Measurements from ENCODE around the gene ZSCAN18.
A peak's percentile ranks its signal among the peaks of the same experiment; 100 is the strongest.

ZSCAN18 gene

GRCh38 chr19:58060231-58060630 is 37.8 kb downstream of the ZSCAN18 start:
- Histone ChIP-seq H3K27me3 (replicated peaks) (no peaks in the 10 kb centered on the region), H3K4me3 (ENCODE audit: low read depth, low read length) (no peak overlapping the region), H3K27ac (no peak overlapping the region), H3K36me3 (replicated peaks) (no peaks in the 10 kb centered on the region)
- no peak for TF ChIP-seq CTCF (IDR thresholded peaks at IDR 0.05; ENCODE audit: low read depth, low read length, missing control alignments)
- in situ Hi-C loops (cut with HindIII; ENCODE audit: low pct_ligation_motif_present, low sequenced_read_pairs), result no loop called here
- DNase-seq, result no peak

- Histone ChIP-seq H3K27me3 (replicated peaks) (no peaks in the 10 kb centered on the region), H3K36me3 (replicated peaks) (no peaks in the 10 kb centered on the region), H3K4me3 (ENCODE audit: low read depth, low read length) (peak overlapping the region; percentile 52), H3K27ac (no peak overlapping the region)
- no peak for DNase-seq
- in situ Hi-C loops (cut with HindIII; ENCODE audit: low pct_ligation_motif_present, low sequenced_read_pairs), result no loop called here
- no peak for TF ChIP-seq CTCF (IDR thresholded peaks at IDR 0.05; ENCODE audit: low read depth, low read length, missing control alignments)
Observed at GRCh38 chr19:58059671-58060078, 38.4 kb downstream of the ZSCAN18 start.

GRCh38 chr19:58059003-58059670 is 38.9 kb downstream of the ZSCAN18 start, which contains the start of gene ZNF135:
ZNF135 (plus strand) TSS chr19:58059282; CDS start chr19:58060003, 721 bp downstream.
- in situ Hi-C loops (cut with HindIII; ENCODE audit: low pct_ligation_motif_present, low sequenced_read_pairs), result no loop called here
- H3K27me3 ChIP-seq (replicated peaks), result no peaks in the 10 kb centered on the region
- peak within 1 kb of the TSS; percentile 52 for H3K4me3 ChIP-seq (ENCODE audit: low read depth, low read length)
- peak within 1 kb of the TSS; percentile 34 for H3K27ac ChIP-seq
- DNase-seq, result peak; percentile 68
- H3K36me3 ChIP-seq (replicated peaks), result no peaks in the 10 kb centered on the region
- no peak for TF ChIP-seq CTCF (IDR thresholded peaks at IDR 0.05; ENCODE audit: low read depth, low read length, missing control alignments)

GRCh38 chr19:58058467-58058866 is 39.6 kb downstream of the ZSCAN18 start:
- in situ Hi-C loops (cut with HindIII; ENCODE audit: low pct_ligation_motif_present, low sequenced_read_pairs), result no loop called here
- Histone ChIP-seq H3K36me3 (replicated peaks) (no peaks in the 10 kb centered on the region), H3K4me3 (ENCODE audit: low read depth, low read length) (peak overlapping the region; percentile 52), H3K27ac (no peak overlapping the region), H3K27me3 (replicated peaks) (no peaks in the 10 kb centered on the region)
- no peak for TF ChIP-seq CTCF (IDR thresholded peaks at IDR 0.05; ENCODE audit: low read depth, low read length, missing control alignments)
- no peak for DNase-seq

- TF ChIP-seq CTCF (IDR thresholded peaks at IDR 0.05; ENCODE audit: low read depth, low read length, missing control alignments), result no peak
- no peaks in the 10 kb centered on the region for H3K36me3 ChIP-seq (replicated peaks)
- no peak overlapping the region for H3K4me3 ChIP-seq (ENCODE audit: low read depth, low read length)
- H3K27me3 ChIP-seq (replicated peaks), result no peaks in the 10 kb centered on the region
- in situ Hi-C loops (cut with HindIII; ENCODE audit: low pct_ligation_motif_present, low sequenced_read_pairs), result no loop called here
- DNase-seq, result no peak
- no peak overlapping the region for H3K27ac ChIP-seq
Observed at GRCh38 chr19:58056861-58057260, 41.2 kb downstream of the ZSCAN18 start.

GRCh38 chr19:58056261-58056660 is 41.8 kb downstream of the ZSCAN18 start:
- no peak for DNase-seq
- H3K27ac ChIP-seq, result no peak overlapping the region
- no peak overlapping the region for H3K4me3 ChIP-seq (ENCODE audit: low read depth, low read length)
- TF ChIP-seq CTCF (IDR thresholded peaks at IDR 0.05; ENCODE audit: low read depth, low read length, missing control alignments), result no peak
- H3K36me3 ChIP-seq (replicated peaks), result no peaks in the 10 kb centered on the region
- no peaks in the 10 kb centered on the region for H3K27me3 ChIP-seq (replicated peaks)
- in situ Hi-C loops (cut with HindIII; ENCODE audit: low pct_ligation_motif_present, low sequenced_read_pairs), result no loop called here

All from brain microvascular endothelial cell (primary cell).